Measurements from ENCODE around the gene KCNIP2. TPM values are rescaled to one million over a fixed set of nuclear protein-coding genes. Genes with fewer than 3 reads are reported as not detected.

KCNIP2 gene
- total RNA-seq, 1 experiment from 2014 or later = 3.0 TPM

GRCh38 chr10:101830322-101831168 lies 13.1 kb downstream of the KCNIP2 start:
- Histone ChIP-seq H2BK120ac (ENCODE audit: low read depth, low read length, poor library complexity, severe bottlenecking) (no peak overlapping the region), H3K23me2 (ENCODE audit: insufficient read length, low read depth, low read length, poor library complexity, severe bottlenecking) (peaks cover 19% of the 10 kb centered on the region), H3K27ac (ENCODE audit: insufficient read length, low read depth, low read length) (no peak overlapping the region), H3K79me1 (ENCODE audit: insufficient read depth, low read depth, low read length, poor library complexity, severe bottlenecking) (no peaks in the 10 kb centered on the region), H3K9ac (ENCODE audit: extremely low read depth, insufficient read length, low read length) (peak overlapping the region; percentile 15), H3K4me1 (ENCODE audit: insufficient read depth, low read length) (peaks cover 6% of the 10 kb centered on the region; the same call in 1 of the 2 replicates), H2BK12ac (ENCODE audit: insufficient read length, low read depth, low read length) (no peak overlapping the region), H3K79me2 (ENCODE audit: insufficient read depth, low read length) (no peaks in the 10 kb centered on the region), H2BK15ac (ENCODE audit: low read depth, low read length) (no peak overlapping the region), H3K4ac (ENCODE audit: low read depth, low read length) (no peak overlapping the region), H3K23ac (ENCODE audit: insufficient read length, low read depth, low read length) (no peak overlapping the region), H4K20me1 (ENCODE audit: control insufficient read depth, insufficient read depth, insufficient read length) (peaks cover 3% of the 10 kb centered on the region), H3K18ac (ENCODE audit: insufficient read length, low read depth, low read length) (no peak overlapping the region), H3K56ac (ENCODE audit: insufficient read length, low read depth, low read length) (no peak overlapping the region), H4K8ac (replicated peaks; ENCODE audit: insufficient read length, low read depth, low read length) (no peak overlapping the region), H2AFZ (ENCODE audit: low read length) (no peak overlapping the region), H3T11ph (ENCODE audit: low read length) (no peak overlapping the region), H3K9me3 (ENCODE audit: control insufficient read depth, low read depth, low read length) (no peaks in the 10 kb centered on the region), H2BK20ac (ENCODE audit: low read depth, low read length, poor library complexity, severe bottlenecking) (no peak overlapping the region), H3K27me3 (ENCODE audit: insufficient read depth, low read length) (no peaks in the 10 kb centered on the region), H2BK5ac (ENCODE audit: insufficient read length, low read length) (no peak overlapping the region), H2AK5ac (ENCODE audit: insufficient read length, low read length) (no peak overlapping the region), H4K5ac (ENCODE audit: insufficient read length, low read depth, low read length) (no peak overlapping the region), H3K4me2 (ENCODE audit: insufficient read depth, insufficient read length, low read length) (peak overlapping the region; percentile 94), H3K14ac (ENCODE audit: insufficient read depth, low read length) (no peak overlapping the region), H4K91ac (ENCODE audit: insufficient read length, low read depth, low read length) (no peak overlapping the region)
- WGBS (ENCODE audit: extremely low coverage, insufficient read length, low lambda C conversion rate) = no CpG with 5 or more reads among the region's 56 CpGs
- H3K4me3 Mint-ChIP-seq = peak overlapping the region; percentile 64 to 85
- peak; percentile 86 for DNase-seq
- TF ChIP-seq CTCF (conservative IDR thresholded peaks at IDR 0.05) = no peak
- H3K9me3 Mint-ChIP-seq = no peaks in the 10 kb centered on the region
- peaks cover 18 to 32% of the 10 kb centered on the region in 2 experiments for H3K4me1 Mint-ChIP-seq
- H3K27me3 Mint-ChIP-seq (ENCODE audit: low read depth) = peaks cover 10% of the 10 kb centered on the region
- H3K27ac Mint-ChIP-seq = peak overlapping the region in 2 of 3 experiments; percentile 87 to 89; a peak in 5 of 7 replicates
- H3K36me3 Mint-ChIP-seq (ENCODE audit: insufficient read depth in 1 of 3, low read depth in 3 of 3) = peaks cover 3 to 9% (median 6%) of the 10 kb centered on the region in 3 experiments; a peak in 6 of 7 replicates

Data from H9 (cell line).